HEK293 (cell line): Measurements from ENCODE around the gene SDF2.
"Not testable (repeated sequence)": the region's sequence is repeated elsewhere in the genome, so short reads cannot be mapped to it uniquely, and the experiment has no call there.

Source experiments
- CTCF ChIA-PET: fragments of 350-600 bp; formaldehyde crosslinking; extraction: SDS; loops from one replicate; lab custom pipeline; 2021; ENCODE audit warnings: antibody characterized with exemption; lab: Yijun Ruan, JAX
- POLR2A ChIA-PET: fragments of 300-600 bp; formaldehyde crosslinking; extraction: SDS; loops from one replicate; lab custom pipeline; 2020; ENCODE audit warnings: antibody characterized with exemption, inconsistent platforms; lab: Yijun Ruan, JAX
- H3K27ac ChIP-seq: fragments of 200-500 bp; sonication (Bioruptor generic); 2 replicates; pipeline ENCODE4 v1.5.1; 2014; ENCODE audit warnings: low read depth, low read length, control low read depth, inconsistent platforms; ENCODE audit errors: extremely low read depth
- H3K36me3 ChIP-seq, 2 experiments: fragments of 200-500 bp in 1 of 2; sonication (Bioruptor generic) in 1 of 2; 1 replicate in 1 of 2; 2 replicates in 1 of 2; pipeline ENCODE4 v1.5.1; 2014 to 2017; ENCODE audit warnings: inconsistent platforms in 2 of 2, low read length in 2 of 2; ENCODE audit not compliant: control insufficient read depth in 2 of 2, insufficient read depth in 1 of 2
- H3K4me1 ChIP-seq: fragments of 200-500 bp; sonication (Bioruptor generic); 2 replicates; pipeline ENCODE4 v1.5.1; 2014; ENCODE audit warnings: mild to moderate bottlenecking, low read length, inconsistent platforms; ENCODE audit not compliant: control insufficient read depth, insufficient read depth
- H3K4me3 ChIP-seq: 2 replicates; pipeline ENCODE4 v1.5.1; 2011; ENCODE audit warnings: low read depth, mild to moderate bottlenecking, control low read depth, low read length, moderate library complexity
- H3K9me3 ChIP-seq: fragments of 200-500 bp; sonication (Bioruptor generic); 2 replicates; pipeline ENCODE4 v1.5.1; 2014; ENCODE audit warnings: low read depth, low read length, inconsistent platforms; ENCODE audit not compliant: control insufficient read depth, insufficient read depth
- ATF2 ChIP-seq: fragments of 450-650 bp; formaldehyde crosslinking; IDR thresholded peaks from 2 replicates; pipeline ENCODE4 v1.5.1; 2016; ENCODE audit warnings: missing biosample characterization, missing genetic modification characterization, low read depth
- BCL11B ChIP-seq: fragments of 450-650 bp; formaldehyde crosslinking; IDR thresholded peaks from 2 replicates; pipeline ENCODE4 v1.5.1; 2016; ENCODE audit warnings: low read depth, missing biosample characterization, missing genetic modification characterization
- KLF10 ChIP-seq: fragments of 450-650 bp; IDR thresholded peaks from 2 replicates; pipeline ENCODE4 v1.5.1; 2018; ENCODE audit warnings: missing biosample characterization, mild to moderate bottlenecking, missing genetic modification characterization
- KLF7 ChIP-seq: fragments of 450-650 bp; formaldehyde crosslinking; IDR thresholded peaks from 2 replicates; pipeline ENCODE4 v1.5.1; 2016; ENCODE audit warnings: missing biosample characterization, missing genetic modification characterization, borderline replicate concordance
- PRDM4 ChIP-seq: fragments of 450-650 bp; formaldehyde crosslinking; IDR thresholded peaks from 2 replicates; pipeline ENCODE4 v1.5.1; 2017; ENCODE audit warnings: missing biosample characterization, missing genetic modification characterization
- REST ChIP-seq: fragments of 450-650 bp; formaldehyde crosslinking; IDR thresholded peaks from 2 replicates; pipeline ENCODE4 v1.5.1; 2016; ENCODE audit warnings: missing biosample characterization, missing genetic modification characterization
- ZBTB17 ChIP-seq: fragments of 450-650 bp; formaldehyde crosslinking; IDR thresholded peaks from 2 replicates; pipeline ENCODE4 v1.5.1; 2016; ENCODE audit warnings: missing biosample characterization, missing genetic modification characterization
- ZBTB21 ChIP-seq: fragments of 450-650 bp; formaldehyde crosslinking; IDR thresholded peaks from 2 replicates; pipeline ENCODE4 v1.5.1; 2017; ENCODE audit warnings: missing biosample characterization, missing genetic modification characterization
- ZIC2 ChIP-seq: fragments of 450-650 bp; formaldehyde crosslinking; IDR thresholded peaks from 2 replicates; pipeline ENCODE4 v1.5.1; 2016; ENCODE audit warnings: missing biosample characterization, missing genetic modification characterization
- ZNF302 ChIP-seq: fragments of 450-650 bp; formaldehyde crosslinking; IDR thresholded peaks from 2 replicates; pipeline ENCODE4 v1.5.1; 2016; ENCODE audit warnings: missing biosample characterization, missing genetic modification characterization, low read depth
- ZNF37A ChIP-seq: fragments of 450-650 bp; IDR thresholded peaks from 2 replicates; pipeline ENCODE4 v1.5.1; 2018; ENCODE audit warnings: missing biosample characterization, missing genetic modification characterization
- ZNF544 ChIP-seq: fragments of 450-650 bp; formaldehyde crosslinking; IDR thresholded peaks from 2 replicates; pipeline ENCODE4 v1.5.0; 2017; ENCODE audit warnings: missing biosample characterization, missing genetic modification characterization
- ZNF670 ChIP-seq: fragments of 450-650 bp; formaldehyde crosslinking; IDR thresholded peaks from 2 replicates; pipeline ENCODE4 v1.5.1; 2016; ENCODE audit warnings: missing biosample characterization, missing genetic modification characterization, low read depth

The SDF2 gene

GRCh38 chr17:28662527-28662829 is 772 bp upstream of the SDF2 start (continued):
- TF ChIP-seq ATF2 (tag by site-specific recombination) (no peak), ZBTB17 (peak; percentile 90), BCL11B (tag by site-specific recombination) (no peak)

- POLR2A ChIA-PET, H3K4me1 ChIP-seq, H3K27ac ChIP-seq, H3K4me3 ChIP-seq, H3K9me3 ChIP-seq: not testable (repeated sequence)
- H3K36me3 ChIP-seq, result peaks cover 31 to 52% of the 10 kb centered on the region in 2 experiments
- CTCF ChIA-PET, result interaction anchor here (4.7 kb wide), 1 partner anchor 13 kb away, joined by 42 read pairs; the partner anchor contains the start of gene BLTP2
Measured at GRCh38 chr17:28659497-28659881, 2.2 kb downstream of the SDF2 start.

- H3K27ac ChIP-seq, H3K4me1 ChIP-seq, H3K9me3 ChIP-seq, H3K4me3 ChIP-seq, CTCF ChIA-PET, POLR2A ChIA-PET: not testable (repeated sequence)
- H3K36me3 ChIP-seq, result peaks cover 32 to 48% of the 10 kb centered on the region in 2 experiments
Measured at GRCh38 chr17:28658766-28659496, 2.8 kb downstream of the SDF2 start.

- not testable (repeated sequence) for H3K4me3 ChIP-seq, H3K27ac ChIP-seq, H3K9me3 ChIP-seq, H3K4me1 ChIP-seq
- peaks cover 32 to 50% of the 10 kb centered on the region in 2 experiments for H3K36me3 ChIP-seq
- CTCF ChIA-PET, result interaction anchor here (0.9 kb wide), 2 partner anchors 11 to 307 kb away, joined by 3 to 4 read pairs; no protein-coding TSS in a partner anchor
- POLR2A ChIA-PET, result interaction anchor here (1.0 kb wide), 1 partner anchor 22 kb away, joined by 3 read pairs; no protein-coding TSS in a partner anchor
Measured at GRCh38 chr17:28658342-28658741, 3.4 kb downstream of the SDF2 start.

- CTCF ChIA-PET, result interaction anchor here (0.6 to 0.9 kb wide), 3 partner anchors 11 to 307 kb away, joined by 3 to 4 read pairs (median 3); no protein-coding TSS in a partner anchor
- TF ChIP-seq KLF10 (tag by site-specific recombination) (no peak), ZIC2 (tag by site-specific recombination) (no peak), ZNF670 (tag by site-specific recombination) (no peak), ZNF37A (tag by site-specific recombination) (no peak), ZNF302 (tag by site-specific recombination) (no peak), ZBTB21 (tag by site-specific recombination) (no peak)
- H3K27ac ChIP-seq, result no peak overlapping the region
Measured at GRCh38 chr17:28657756-28658155, 4.0 kb downstream of the SDF2 start.

GRCh38 chr17:28655160-28655559 is 6.5 kb downstream of the SDF2 start:
- H3K4me1 ChIP-seq, result no peaks in the 10 kb centered on the region
- ChIA-PET POLR2A (interaction anchor here (0.6 to 0.7 kb wide), 2 partner anchors 14 to 132 kb away, joined by 3 read pairs; no protein-coding TSS in a partner anchor), CTCF (interaction anchor here (0.9 to 1.4 kb wide), 4 partner anchors 8 to 42 kb away, joined by 3 to 8 read pairs (median 4); partner anchors contain the start of gene RSKR)
- H3K27ac ChIP-seq, result no peak overlapping the region
- peaks cover 54 to 70% of the 10 kb centered on the region in 2 experiments for H3K36me3 ChIP-seq
- H3K9me3 ChIP-seq, result no peaks in the 10 kb centered on the region
- no peak overlapping the region for H3K4me3 ChIP-seq
- TF ChIP-seq PRDM4 (tag by site-specific recombination), result no peak
- no peak for TF ChIP-seq REST (tag by site-specific recombination)
- TF ChIP-seq ZNF544 (tag by site-specific recombination), result no peak
- no peak for TF ChIP-seq KLF7 (tag by site-specific recombination)

More at GRCh38 chr17:28657756-28658155, 4.0 kb downstream of the SDF2 start:
- H3K9me3 ChIP-seq, result no peaks in the 10 kb centered on the region
- H3K4me1 ChIP-seq, result peaks cover 3% of the 10 kb centered on the region; the same call in 1 of the 2 replicates
- no peak overlapping the region for H3K4me3 ChIP-seq
- H3K36me3 ChIP-seq, result peaks cover 37 to 55% of the 10 kb centered on the region in 2 experiments
- POLR2A ChIA-PET, result interaction anchor here (0.8 to 1.0 kb wide), 3 partner anchors 16 to 22 kb away, joined by 3 read pairs; no protein-coding TSS in a partner anchor
